PFSK-1 (cell line): ENCODE data around the gene BABAM2.

ENCODE experiments used
- FOXP2 ChIP-seq: optimal IDR thresholded peaks from 2 replicates; pipeline ENCODE3; 2011; ENCODE audit warnings: borderline replicate concordance, control low read depth, inconsistent platforms; ENCODE audit not compliant: insufficient read depth; ENCODE audit errors: extremely low read length, extremely low read depth
- POLR2AphosphoS5 ChIP-seq: IDR thresholded peaks from 2 replicates; pipeline ENCODE4 v1.6.1; 2012; ENCODE audit warnings: low read depth, mild to moderate bottlenecking, control low read depth, low read length, moderate library complexity
- REST ChIP-seq, 2 experiments: IDR thresholded peaks; 2 replicates each; pipeline versions ENCODE4 v1.6.1 to v1.8.0; 2011 to 2012; ENCODE audit warnings: low read depth in 2 of 2, low read length in 2 of 2, control low read depth in 1 of 2, inconsistent platforms in 1 of 2, mild to moderate bottlenecking in 1 of 2, moderate library complexity in 1 of 2; ENCODE audit not compliant: insufficient read depth in 1 of 2
- SIN3A ChIP-seq: IDR thresholded peaks from 2 replicates; pipeline ENCODE4 v1.6.1; 2012; ENCODE audit warnings: mild to moderate bottlenecking, low read length, moderate library complexity, borderline replicate concordance; ENCODE audit not compliant: insufficient read depth
- TAF1 ChIP-seq: IDR thresholded peaks from 2 replicates; pipeline ENCODE4 v1.6.1; 2012; ENCODE audit warnings: low read length, control low read depth, borderline replicate concordance; ENCODE audit not compliant: insufficient read depth

The BABAM2 gene

GRCh38 chr2:28219758-28220368 is 329.3 kb downstream of the BABAM2 start:
- TF ChIP-seq REST (IDR thresholded peaks at IDR 0.05; ENCODE audit: insufficient read depth in 1 of 2, low read depth in 2 of 2, low read length in 2 of 2), result no peak

GRCh38 chr2:28224648-28225472 is 334.3 kb downstream of the BABAM2 start:
- no peak for TF ChIP-seq SIN3A
- no peak for TF ChIP-seq POLR2AphosphoS5
- TF ChIP-seq TAF1, result no peak
- no peak for TF ChIP-seq FOXP2
- no peak for TF ChIP-seq REST (IDR thresholded peaks at IDR 0.05; ENCODE audit: insufficient read depth in 1 of 2, low read depth in 2 of 2, low read length in 2 of 2)

GRCh38 chr2:28225473-28226080 is 335.0 kb downstream of the BABAM2 start:
- TF ChIP-seq FOXP2, result no peak
- no peak for TF ChIP-seq SIN3A
- no peak for TF ChIP-seq TAF1
- TF ChIP-seq REST (IDR thresholded peaks at IDR 0.05; ENCODE audit: insufficient read depth in 1 of 2, low read depth in 2 of 2, low read length in 2 of 2), result no peak
- TF ChIP-seq POLR2AphosphoS5, result no peak

- TF ChIP-seq POLR2AphosphoS5 (no peak), SIN3A (no peak), FOXP2 (no peak), TAF1 (no peak), REST (IDR thresholded peaks at IDR 0.05; ENCODE audit: insufficient read depth in 1 of 2, low read depth in 2 of 2, low read length in 2 of 2) (no peak)
Observed at GRCh38 chr2:28226558-28226957, 336.0 kb downstream of the BABAM2 start.
